Thymus (tissue), 11 donors: ENCODE results near the gene MED15. TPM values are rescaled to one million over a fixed set of nuclear protein-coding genes. Genes with fewer than 3 reads are reported as not detected.
"Not testable (repeated sequence)": the region's sequence is repeated elsewhere in the genome, so short reads cannot be mapped to it uniquely, and the experiment has no call there.

Source experiments
- DNase-seq, 9 donors: peaks; one replicate each; pipeline ENCODE4 v3.0.0-alpha.2; 2013; ENCODE audit warnings: low spot score in 9 of 9, low read depth in 6 of 9, missing footprints in 1 of 9
- H3K27ac ChIP-seq, 2 donors: one replicate each; pipeline ENCODE4 v1.5.1; 2013; ENCODE audit warnings: control low read depth in 1 of 2, low read depth in 1 of 2, low read length in 1 of 2, mild to moderate bottlenecking in 1 of 2, moderate library complexity in 1 of 2
- H3K27me3 ChIP-seq, 2 donors: one replicate each; pipeline ENCODE4 v1.5.1; 2013; ENCODE audit warnings: low read length in 1 of 2; ENCODE audit not compliant: control insufficient read depth in 2 of 2, insufficient read depth in 1 of 2
- H3K36me3 ChIP-seq, 2 donors: one replicate each; pipeline ENCODE4 v1.5.1; 2013; ENCODE audit warnings: low read length in 1 of 2, mild to moderate bottlenecking in 1 of 2, moderate library complexity in 1 of 2; ENCODE audit not compliant: control insufficient read depth in 2 of 2, insufficient read depth in 2 of 2
- H3K4me1 ChIP-seq, 2 donors: one replicate each; pipeline ENCODE4 v1.5.1; 2013; ENCODE audit warnings: low read length in 2 of 2; ENCODE audit not compliant: control insufficient read depth in 2 of 2, insufficient read depth in 2 of 2
- H3K4me3 ChIP-seq, 2 donors: one replicate each; pipeline ENCODE4 v1.5.1; 2013; ENCODE audit warnings: low read length in 2 of 2, control low read depth in 1 of 2, mild to moderate bottlenecking in 1 of 2
- H3K9me3 ChIP-seq, 2 donors: one replicate each; pipeline ENCODE4 v1.5.1; 2013; ENCODE audit warnings: low read length in 1 of 2, mild to moderate bottlenecking in 1 of 2; ENCODE audit not compliant: control insufficient read depth in 2 of 2, insufficient read depth in 1 of 2
- WGBS: extraction: QIAGEN DNeasy Blood & Tissue Kit; methylation state at CpG from one replicate; pipeline ENCODE4 v1.1.7; 2013; 5-methylcytosine and 5-hydroxymethylcytosine counted together
- polyA plus RNA-seq: library from polyadenylated mRNA; stranded (reverse); fragments of 200-250 nt; gene quantifications from one replicate; pipeline ENCODE4 v1.2.3, GENCODE V29; 2013
- total RNA-seq: library from RNA; stranded (reverse); fragments of 120-200 nt; gene quantifications from one replicate; pipeline ENCODE4 v1.2.4, GENCODE V29; 2013
- donor health status: healthy.

The MED15 gene
- total and polyA plus RNA-seq, 2 donors, result 10.7 to 61.6 TPM

- not testable (repeated sequence) for H3K9me3 ChIP-seq, DNase-seq, H3K27me3 ChIP-seq, H3K36me3 ChIP-seq, H3K4me1 ChIP-seq, H3K4me3 ChIP-seq, H3K27ac ChIP-seq
- WGBS, result 97% methylated on average over 12 of the region's 12 CpGs
Observed at GRCh38 chr22:20475569-20475968, 31.8 kb upstream of the MED15 start.

- not testable (repeated sequence) for H3K27ac ChIP-seq, DNase-seq, H3K27me3 ChIP-seq, H3K4me3 ChIP-seq, H3K4me1 ChIP-seq, H3K9me3 ChIP-seq, H3K36me3 ChIP-seq
- WGBS, result 97% methylated on average over 6 of the region's 6 CpGs
Observed at GRCh38 chr22:20478059-20478458, 29.4 kb upstream of the MED15 start.

- Histone ChIP-seq H3K27ac (no peak overlapping the region), H3K27me3 (no peaks in the 10 kb centered on the region), H3K9me3 (no peaks in the 10 kb centered on the region), H3K4me3 (no peak overlapping the region), H3K4me1 (peaks cover 0 to 5% of the 10 kb centered on the region in 2 donors), H3K36me3 (no peaks in the 10 kb centered on the region)
- 98% methylated on average over 1 of the region's 1 CpG for WGBS
- DNase-seq, result no peak
Observed at GRCh38 chr22:20479612-20480196, 27.7 kb upstream of the MED15 start.

- WGBS, result 97% methylated on average over 7 of the region's 7 CpGs
- not testable (repeated sequence) for H3K9me3 ChIP-seq, H3K36me3 ChIP-seq
Observed at GRCh38 chr22:20483143-20483506, 24.3 kb upstream of the MED15 start.

GRCh38 chr22:20483771-20484170, 23.6 kb upstream of the MED15 start:
- Histone ChIP-seq H3K27ac (no peak overlapping the region), H3K9me3 (no peaks in the 10 kb centered on the region), H3K4me1 (no peaks in the 10 kb centered on the region), H3K36me3 (no peaks in the 10 kb centered on the region), H3K4me3 (no peak overlapping the region), H3K27me3 (no peaks in the 10 kb centered on the region)
- 98% methylated on average over 14 of the region's 14 CpGs for WGBS
- DNase-seq, result no peak

More at GRCh38 chr22:20483143-20483506, 24.3 kb upstream of the MED15 start:
- not testable (repeated sequence) for H3K4me1 ChIP-seq, H3K4me3 ChIP-seq, H3K27ac ChIP-seq, H3K27me3 ChIP-seq, DNase-seq

DNA sequence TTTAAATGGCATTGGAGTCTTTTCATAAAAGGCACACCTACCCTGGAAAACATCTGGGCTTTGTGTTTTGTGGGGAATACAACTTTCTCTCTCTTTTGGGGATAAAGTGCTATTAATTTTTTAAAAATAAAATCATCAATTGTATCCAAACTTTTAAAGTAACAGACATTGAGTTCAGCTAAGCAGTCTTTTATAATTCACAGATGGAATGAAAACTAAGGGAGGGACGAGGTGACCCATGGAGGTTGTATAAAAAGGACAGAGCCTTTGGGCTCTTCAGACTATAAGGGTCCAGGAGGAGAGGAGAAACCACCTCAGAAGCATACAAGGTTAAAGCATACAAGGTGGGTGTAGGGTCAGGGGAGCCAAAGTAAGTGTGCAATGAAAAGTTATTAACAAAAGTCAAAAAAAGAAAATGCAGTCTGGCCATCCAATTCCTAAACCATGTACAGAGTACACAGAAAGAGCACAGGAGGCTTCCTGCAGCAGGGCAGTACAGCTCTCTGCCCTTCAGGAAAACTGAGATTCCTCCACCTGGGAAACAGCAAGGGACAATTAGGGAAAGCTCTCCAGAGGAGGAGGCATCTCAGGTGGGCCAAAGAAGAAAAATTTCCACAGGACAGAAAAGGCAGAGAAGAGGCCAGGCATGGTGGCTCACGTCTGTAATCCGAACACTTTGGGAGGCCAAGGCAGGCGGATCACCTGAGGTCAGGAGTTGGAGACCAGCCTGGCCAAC, 22.3 kb upstream of the MED15 start:
- 95% methylated on average over 4 of the region's 4 CpGs for WGBS
- Histone ChIP-seq H3K36me3 (no peaks in the 10 kb centered on the region), H3K4me1 (peaks cover 0 to 3% of the 10 kb centered on the region in 2 donors), H3K4me3 (no peak overlapping the region), H3K27me3 (no peaks in the 10 kb centered on the region), H3K27ac (no peak overlapping the region), H3K9me3 (no peaks in the 10 kb centered on the region)
- DNase-seq, result no peak

DNA sequence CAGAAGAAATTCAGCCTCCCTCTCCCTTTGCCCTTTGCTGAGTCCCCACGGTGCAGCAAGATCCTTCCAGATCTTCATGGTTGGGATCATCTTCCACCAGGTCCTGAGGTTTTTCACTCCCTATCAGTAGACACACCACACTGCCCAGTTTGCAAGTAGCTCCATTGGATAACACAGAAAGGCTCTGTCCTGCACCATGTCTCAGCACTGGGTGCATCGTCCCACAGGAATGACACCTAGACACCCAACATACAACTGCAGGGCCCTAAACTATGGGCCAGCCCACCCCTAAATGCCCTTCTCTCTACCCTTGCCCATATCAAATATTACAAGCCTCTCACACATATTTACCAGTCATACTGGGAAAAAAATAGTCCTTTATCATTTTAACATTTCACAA, 21.2 kb upstream of the MED15 start:
- no peaks in the 10 kb centered on the region for H3K36me3 ChIP-seq
- peaks cover 2 to 8% of the 10 kb centered on the region in 2 donors for H3K4me1 ChIP-seq
- DNase-seq, result no peak
- no peaks in the 10 kb centered on the region for H3K9me3 ChIP-seq
- no peak overlapping the region for H3K4me3 ChIP-seq
- 95% methylated on average over 2 of the region's 2 CpGs for WGBS
- H3K27me3 ChIP-seq, result no peaks in the 10 kb centered on the region
- no peak overlapping the region for H3K27ac ChIP-seq

DNA sequence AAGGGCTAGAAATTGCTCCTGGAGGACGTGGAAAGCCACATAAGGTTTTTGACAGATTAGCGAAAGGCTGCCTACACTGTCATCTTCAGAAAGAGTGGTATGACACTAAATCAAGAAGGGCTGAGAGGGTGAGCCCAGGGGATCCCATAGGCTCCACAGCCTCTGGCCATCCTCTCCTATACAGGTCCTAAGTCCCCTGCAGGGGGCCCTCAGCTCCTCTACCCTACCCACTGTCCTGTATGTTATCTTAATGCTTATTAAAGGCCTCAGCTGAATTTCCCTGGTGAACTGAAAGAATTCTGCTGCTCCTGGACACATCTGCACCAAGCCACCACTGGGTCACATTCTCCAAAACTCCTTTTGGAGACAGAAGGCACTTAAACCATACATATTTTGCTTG, 19.7 kb upstream of the MED15 start:
- Histone ChIP-seq H3K4me3 (no peak overlapping the region), H3K27me3 (no peaks in the 10 kb centered on the region), H3K36me3 (no peaks in the 10 kb centered on the region), H3K27ac (no peak overlapping the region), H3K9me3 (no peaks in the 10 kb centered on the region), H3K4me1 (peaks cover 2 to 8% of the 10 kb centered on the region in 2 donors)
- 97% methylated on average over 2 of the region's 2 CpGs for WGBS
- DNase-seq, result no peak

DNA sequence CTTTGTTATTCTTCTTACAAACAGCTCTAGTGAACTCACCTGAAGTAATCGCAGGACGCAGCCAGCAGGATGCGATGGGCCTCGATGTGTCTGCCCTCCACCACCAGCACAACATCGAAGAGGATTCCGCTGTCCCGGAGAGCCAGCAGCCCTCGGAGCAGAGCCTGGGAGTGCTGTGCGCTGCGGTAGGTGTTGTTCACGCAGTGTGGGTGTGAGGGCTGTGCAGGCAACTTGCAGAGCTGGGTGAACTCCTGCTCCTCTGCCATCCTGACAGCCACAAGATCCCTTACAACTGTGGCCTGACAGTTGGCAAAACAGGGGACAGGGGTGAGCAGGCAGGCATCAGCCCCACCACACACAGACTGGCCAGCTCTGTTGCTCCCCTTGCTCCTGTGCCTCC, 18.5 kb upstream of the MED15 start:
- 97% methylated on average over 11 of the region's 11 CpGs for WGBS
- H3K36me3 ChIP-seq, result no peaks in the 10 kb centered on the region
- peaks cover 2 to 8% of the 10 kb centered on the region in 2 donors for H3K4me1 ChIP-seq
- no peak overlapping the region for H3K4me3 ChIP-seq
- DNase-seq, result no peak
- no peak overlapping the region for H3K27ac ChIP-seq
- no peaks in the 10 kb centered on the region for H3K9me3 ChIP-seq
- peaks cover 0 to 4% of the 10 kb centered on the region in 2 donors for H3K27me3 ChIP-seq
